Left colon (tissue), 2 donors: Measurements from ENCODE around the gene MIB2. TPM values are rescaled to one million over a fixed set of nuclear protein-coding genes. Genes with fewer than 3 reads are reported as not detected.
A peak's percentile ranks its signal among the peaks of the same experiment; 100 is the strongest.
"Not testable (repeated sequence)": the region's sequence is repeated elsewhere in the genome, so short reads cannot be mapped to it uniquely, and the experiment has no call there.

Experiments used
- ATAC-seq: fragments of 200-7000 bp; cut with Tn5 transposase; one replicate; pipeline ENCODE4 v1.9.1; 2020; ENCODE audit warnings: mild to moderate bottlenecking, moderate library complexity
- DNase-seq, 2 donors: peaks; one replicate each; pipeline ENCODE4 v3.0.0-alpha.2; 2020
- intact Hi-C, 2 donors: fragments of 100-400 bp; cut with DNase I in 1 of 2; cut with micrococcal nuclease in 1 of 2; formaldehyde crosslinking; loops; one replicate each; pipeline versions ENCODE4 v1.11.2 to v1.14.0; 2022; cut with DNase I, micrococcal nuclease
- total RNA-seq, 2 donors: library from RNA; stranded (reverse); fragmentation: NEBNext Ultra II Directional; extraction: Animal tissue kit (Norgen Biotek cat#: 25700); gene quantifications; one replicate each; pipeline ENCODE4 v1.2.1, GENCODE V29; 2021
- donor health status: DM: no; HTN: no; CAD: no.
- donor health status: DM: yes; HTN: yes; CAD: no.

MIB2 gene
- total RNA-seq, 2 donors from 2014 or later: 84.8 to 86.1 TPM

DNA sequence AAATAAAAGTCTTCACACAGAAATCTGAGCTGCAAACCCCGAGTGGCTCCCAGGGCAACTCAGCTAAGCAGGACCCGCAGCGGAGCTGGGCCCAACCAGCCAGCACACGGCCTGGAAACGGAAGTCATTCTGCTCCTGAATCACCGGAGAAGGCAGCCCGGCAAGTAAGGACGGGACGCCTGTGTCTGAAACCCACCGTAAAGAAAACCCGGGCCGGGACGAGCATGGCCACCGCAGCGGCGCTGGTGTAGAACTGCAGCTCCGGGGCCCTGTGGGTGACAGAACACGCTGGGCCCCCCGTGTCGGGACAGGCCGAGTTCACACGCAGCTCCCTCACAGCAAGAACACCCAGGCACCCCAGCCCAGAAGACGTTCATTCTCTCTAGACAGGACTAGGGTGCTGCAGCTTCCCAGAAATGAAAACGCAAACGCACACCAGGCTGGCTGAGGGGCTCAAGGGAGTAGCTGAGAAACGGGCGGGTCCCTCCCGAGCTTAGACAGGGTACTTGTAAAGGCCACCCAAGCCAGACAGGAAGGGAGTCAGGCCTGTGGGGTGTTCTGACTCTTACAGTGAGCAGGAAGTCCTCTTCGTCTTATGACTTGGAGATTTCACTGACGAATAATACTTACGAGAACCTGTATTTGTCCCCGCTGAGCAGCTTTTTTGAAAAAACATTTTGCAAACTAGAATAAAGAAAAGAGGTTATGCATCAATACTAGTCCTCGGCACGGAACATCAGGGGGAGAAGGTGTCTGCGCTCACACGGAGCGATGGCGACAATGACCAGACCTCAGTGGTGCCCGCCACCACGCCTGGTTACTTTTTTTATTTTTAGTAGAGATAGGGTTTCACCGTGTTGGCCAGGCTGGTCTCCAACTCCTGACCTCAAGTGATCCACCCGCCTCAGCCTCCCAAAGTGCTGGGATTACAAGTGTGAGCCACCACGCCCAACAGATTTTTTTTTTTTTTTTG lies 54.5 kb downstream of the MIB2 start:
- peak in 1 of 2 donors; percentile 19 for DNase-seq
- no peak for ATAC-seq
- intact Hi-C loops: loop anchor here in 1 of 2 donors (5.0 kb wide), 1 partner anchor 58 kb away; no protein-coding TSS in a partner anchor

DNA sequence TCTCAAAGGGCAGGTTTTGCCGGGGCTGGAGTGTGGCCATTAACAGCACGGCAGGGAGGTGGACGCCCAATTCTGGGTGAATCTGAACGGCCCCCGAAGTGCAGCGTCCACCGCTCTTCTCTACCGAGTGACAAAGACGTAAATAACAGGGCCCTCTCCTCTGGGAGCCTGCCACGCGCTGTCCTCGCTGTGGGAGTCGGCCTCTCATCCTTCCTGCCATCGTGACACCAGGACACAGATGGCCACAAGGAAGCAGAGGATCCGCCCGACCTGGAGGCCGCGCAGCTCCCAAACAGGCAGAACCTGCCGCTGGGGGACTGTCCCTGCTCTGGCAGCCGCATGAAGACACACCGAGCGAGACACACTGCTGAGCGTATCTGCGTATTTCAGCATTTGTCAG lies 55.6 kb downstream of the MIB2 start:
- intact Hi-C loops: no loop called here
- ATAC-seq: no peak
- DNase-seq: peak in 1 of 2 donors; percentile 19

DNA sequence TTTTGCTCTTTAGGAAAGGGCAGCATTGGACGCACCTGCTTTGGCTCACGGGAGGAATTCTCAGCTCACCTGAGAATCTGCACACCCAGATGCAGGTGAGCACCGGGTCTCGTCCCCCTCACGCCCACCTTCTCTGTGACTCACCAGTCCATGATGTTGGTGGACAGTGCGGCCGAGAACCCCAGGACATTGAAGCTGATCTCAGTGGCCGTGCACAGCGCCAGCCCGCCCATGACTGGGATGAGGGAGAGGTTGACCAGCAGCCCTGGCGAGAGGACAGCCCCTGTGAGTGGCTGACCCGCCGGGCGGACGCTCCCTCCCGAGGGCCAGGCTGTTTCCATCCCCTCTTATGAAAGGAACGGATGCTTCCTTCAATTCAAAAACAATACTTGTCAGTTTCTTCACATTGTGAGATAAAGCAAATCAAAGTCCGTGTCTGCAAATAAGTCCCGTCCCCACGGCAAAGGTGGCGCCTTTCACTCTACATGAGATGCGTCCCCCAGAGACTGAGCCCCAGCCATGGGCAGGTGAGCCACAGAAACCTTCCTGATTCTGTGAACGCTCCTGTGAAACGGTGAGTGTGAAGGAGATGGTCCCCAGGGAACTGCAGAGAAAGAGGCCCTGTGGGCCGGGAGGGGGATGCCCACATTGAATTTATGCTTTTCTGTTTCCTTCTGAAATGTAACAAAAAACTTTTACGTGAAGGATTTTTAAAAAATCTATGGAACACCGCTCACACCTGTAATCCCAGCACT lies 56.2 kb downstream of the MIB2 start:
- intact Hi-C loops: no loop called here
- no peak for ATAC-seq
- DNase-seq: peak in 1 of 2 donors; percentile 19

DNA sequence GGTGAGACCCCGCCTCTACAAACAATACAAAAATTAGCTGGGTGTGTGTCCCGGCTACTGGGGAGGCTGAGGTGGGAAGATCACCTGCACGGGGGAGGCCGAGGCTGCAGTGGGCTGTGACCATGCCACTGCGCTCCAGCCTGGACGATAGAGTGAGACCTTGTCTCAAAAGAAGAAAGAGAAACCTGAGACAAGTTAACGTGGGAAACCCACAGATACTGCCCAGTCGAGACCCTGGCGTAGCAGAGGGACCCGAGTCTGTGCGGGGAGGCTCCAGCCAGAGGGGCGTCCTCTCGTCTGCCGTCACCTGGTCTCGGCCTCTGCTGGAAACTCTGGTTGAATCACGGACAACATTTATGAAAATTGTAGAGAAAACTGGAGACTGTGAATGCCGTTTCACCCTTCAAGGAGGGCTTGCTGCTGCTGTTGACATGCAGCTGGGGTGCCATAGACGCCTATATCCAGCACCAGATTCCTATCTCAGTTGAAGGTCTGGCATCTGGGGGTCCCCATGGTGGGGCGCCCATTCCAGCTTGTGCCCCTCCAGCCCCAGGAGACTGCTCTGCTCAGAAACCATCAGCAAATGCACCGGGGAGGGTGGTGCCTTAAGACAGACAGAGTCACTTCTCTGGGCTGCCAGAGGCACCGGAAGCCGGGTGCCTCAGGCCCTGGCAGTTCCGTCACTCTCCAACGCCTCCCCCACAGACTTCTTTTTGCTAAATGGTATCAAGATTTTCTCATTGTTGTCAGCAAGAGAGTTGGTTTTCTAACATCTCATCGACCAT lies 57.1 kb downstream of the MIB2 start:
- intact Hi-C loops: no loop called here
- ATAC-seq: no peak
- peak in 1 of 2 donors; percentile 11 for DNase-seq

DNA sequence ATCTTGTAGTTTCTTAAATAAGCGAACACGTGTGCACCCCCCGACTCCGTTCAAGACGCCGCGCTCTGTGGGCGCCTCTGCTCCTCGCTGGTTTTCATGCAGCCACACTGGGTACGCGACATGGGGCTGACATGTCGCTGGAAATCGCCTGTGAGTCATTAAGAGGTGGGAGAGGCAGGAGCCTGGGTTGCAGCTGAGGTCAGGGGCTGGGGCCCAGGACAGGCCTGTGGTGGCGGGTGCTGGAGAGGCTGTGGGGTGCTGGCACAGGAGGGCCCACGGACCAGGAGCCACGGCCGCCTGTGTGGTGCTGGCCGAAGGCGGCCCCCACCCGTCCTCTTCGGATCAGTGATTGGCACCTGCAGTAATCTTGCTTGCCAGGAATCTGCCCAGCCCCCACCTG lies 59.5 kb downstream of the MIB2 start:
- DNase-seq, ATAC-seq, intact Hi-C loops: not testable (repeated sequence)

DNA sequence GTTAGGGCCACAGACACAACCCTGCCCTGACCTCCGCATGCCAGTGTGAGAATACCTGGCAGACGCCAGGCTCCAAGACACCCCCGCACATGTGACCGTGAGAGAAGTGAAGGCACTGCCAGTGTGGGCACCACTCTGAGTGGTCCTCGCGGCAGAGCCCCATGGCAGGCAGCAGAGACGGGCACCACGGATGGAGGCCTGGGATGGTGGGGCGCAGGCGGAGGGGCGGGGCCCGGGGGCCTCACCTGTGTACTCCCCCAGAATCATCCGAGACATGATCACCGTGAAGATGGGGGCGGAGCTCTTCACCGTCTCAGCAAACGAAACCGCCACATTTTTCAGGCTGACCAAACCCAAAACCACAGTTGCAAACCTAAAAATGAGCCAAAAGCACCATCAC lies 59.9 kb downstream of the MIB2 start:
- DNase-seq, ATAC-seq, intact Hi-C loops: not testable (repeated sequence)

DNA sequence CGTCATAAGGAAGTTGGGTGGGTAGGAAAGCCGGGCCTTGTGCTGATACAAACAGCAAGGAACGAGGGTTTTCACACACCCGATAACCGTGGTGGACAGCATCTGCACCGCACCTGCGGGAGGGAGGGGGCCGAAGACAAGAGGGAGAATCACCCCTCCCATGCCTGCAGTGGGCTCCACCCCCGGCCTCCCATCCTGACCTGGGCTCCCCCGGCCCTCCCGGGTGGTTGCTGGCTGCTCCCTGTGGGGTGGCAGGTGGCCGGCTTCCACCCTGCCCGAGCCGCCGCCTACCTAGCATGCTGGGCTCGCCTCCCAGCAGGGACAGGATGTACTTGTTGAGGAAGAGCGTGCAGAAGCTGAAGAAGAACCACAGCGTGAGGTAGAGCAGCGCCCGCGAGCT lies 60.8 kb downstream of the MIB2 start:
- peak in 1 of 2 donors; percentile 1 for DNase-seq

DNA sequence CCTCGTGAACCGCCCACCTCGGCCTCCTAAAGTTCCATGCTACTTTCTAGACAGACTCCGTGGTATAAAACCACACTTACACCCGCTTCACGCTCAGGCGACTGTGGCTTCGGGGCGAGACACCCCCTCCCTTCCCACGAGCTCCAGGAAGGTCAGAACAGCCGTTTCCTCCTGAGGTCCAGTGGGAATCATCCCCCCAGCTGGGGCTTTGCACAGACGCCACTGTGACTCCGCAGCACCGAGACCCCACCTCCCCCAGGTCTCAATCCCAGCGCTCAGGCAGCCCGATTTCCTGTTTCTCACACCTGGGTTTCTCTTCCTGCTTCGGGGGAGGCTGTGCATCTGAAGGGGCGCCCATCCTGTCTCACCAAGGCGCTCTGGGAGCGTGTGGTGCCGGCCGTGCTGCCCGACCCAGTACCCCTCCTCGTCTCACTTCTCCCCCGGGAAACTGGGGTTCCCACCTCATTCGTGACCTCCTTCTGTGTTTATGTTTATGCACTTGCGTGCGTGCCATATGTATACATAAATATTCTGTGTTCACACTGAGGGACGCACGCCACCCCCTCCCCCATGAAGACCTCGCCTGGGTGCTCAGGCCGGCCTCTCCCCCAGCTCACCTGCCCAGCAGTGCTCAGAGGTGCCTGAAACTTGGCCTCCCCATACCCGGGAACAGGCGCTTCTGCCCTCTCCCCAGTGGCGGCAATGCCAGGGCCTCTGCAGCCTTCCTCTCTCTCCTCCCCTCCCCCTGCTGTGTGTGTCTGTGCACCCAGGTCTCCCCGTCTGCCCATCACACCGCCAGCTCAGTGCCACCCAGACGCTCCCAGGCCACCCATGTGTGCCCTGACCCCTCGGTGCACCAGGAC lies 62.6 kb downstream of the MIB2 start:
- intact Hi-C loops: no loop called here
- ATAC-seq (peak; percentile 46), DNase-seq (peak; percentile 38 to 41)

More for the DNA sequence above, 60.8 kb downstream of the MIB2 start:
- ATAC-seq, intact Hi-C loops: not testable (repeated sequence)

DNA sequence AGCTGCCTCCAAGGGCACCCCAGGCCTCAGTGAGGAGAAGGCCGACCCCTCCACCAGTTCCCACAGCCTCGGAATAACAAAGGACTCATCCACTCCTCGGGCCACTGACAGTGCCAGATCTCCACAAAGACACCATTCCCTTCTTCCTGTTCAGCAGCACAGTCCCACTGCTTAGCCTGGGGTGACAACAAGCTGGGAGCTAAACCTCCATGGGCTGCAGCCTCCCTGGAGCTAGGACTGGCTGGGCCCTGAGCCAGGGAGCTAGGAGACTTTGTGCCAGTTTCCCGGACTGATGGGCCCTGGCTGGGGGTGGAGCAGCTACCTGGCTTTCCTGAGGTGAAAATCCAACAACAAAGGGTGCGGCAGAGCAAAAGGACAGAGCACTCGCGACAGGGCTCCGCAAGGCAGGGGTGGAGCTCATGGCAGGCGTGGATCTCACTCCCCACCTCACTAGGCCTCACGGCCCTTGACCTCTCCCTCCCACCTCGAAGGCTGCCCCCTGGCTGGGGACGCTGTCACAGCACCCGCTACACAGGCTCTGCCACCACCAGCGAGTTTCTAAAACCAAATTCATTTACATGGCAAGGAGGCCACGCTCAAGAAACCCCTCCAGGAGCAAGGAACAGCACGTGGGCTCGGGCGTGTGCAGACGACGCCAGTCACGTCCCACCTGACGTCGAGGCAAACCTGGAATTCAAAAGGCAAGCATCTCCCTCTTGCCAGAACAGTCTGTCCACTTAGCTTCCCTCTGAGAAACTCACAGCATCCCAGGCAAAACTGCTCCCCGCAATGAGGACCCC lies 63.5 kb downstream of the MIB2 start:
- ATAC-seq (peak; percentile 92), DNase-seq (peak; percentile 87 to 91)
- intact Hi-C loops: no loop called here

Other genes starting within 250 kb of the MIB2 start
- gene AURKAIP1, start 240.3 kb upstream of the MIB2 start, total RNA-seq: 100 to 1,000 TPM; 175 to 212 TPM
- 100 to 1,000 TPM; 115 to 129 TPM for gene CCNL2, start 216.2 kb upstream of the MIB2 start, total RNA-seq
- gene MRPL20, start 208.2 kb upstream of the MIB2 start, total RNA-seq: 10 to 100 TPM; 82.1 to 96.7 TPM
- gene ANKRD65, start 194.2 kb upstream of the MIB2 start, total RNA-seq: 1 to 10 TPM in 1 of 2 donors, under 1 TPM in 1; 0.76 to 2.7 TPM
- 10 to 100 TPM; 40.1 to 81.5 TPM for gene VWA1, start 179.8 kb upstream of the MIB2 start, total RNA-seq
- gene ATAD3C, start 165.8 kb upstream of the MIB2 start, total RNA-seq: under 1 TPM; 0.49 to 0.87 TPM
- 10 to 100 TPM; 15.2 to 16.4 TPM for gene ATAD3B, start 143.7 kb upstream of the MIB2 start, total RNA-seq
- gene ATAD3A, start 103.3 kb upstream of the MIB2 start, total RNA-seq: 10 to 100 TPM; 20.7 to 29.6 TPM
- 1 to 10 TPM in 1 of 2 donors, under 1 TPM in 1; 0.67 to 2.6 TPM for gene TMEM240, start 74.9 kb upstream of the MIB2 start, total RNA-seq
- gene SSU72, start 40.6 kb upstream of the MIB2 start, total RNA-seq: 100 to 1,000 TPM; 118 to 130 TPM
- 1 to 10 TPM; 3.1 to 3.3 TPM for gene FNDC10, start 15.4 kb upstream of the MIB2 start, total RNA-seq
- 1 to 10 TPM; 1.2 to 7.2 TPM for gene MMP23B, start 16.7 kb downstream of the MIB2 start, total RNA-seq
- gene CDK11B, start 43.5 kb downstream of the MIB2 start, total RNA-seq: 10 to 100 TPM; 29.6 to 37.0 TPM
- 10 to 100 TPM; 39.0 to 57.0 TPM for gene SLC35E2B, start 77.3 kb downstream of the MIB2 start, total RNA-seq
- 10 to 100 TPM; 66.4 to 72.3 TPM for gene CDK11A, start 108.9 kb downstream of the MIB2 start, total RNA-seq
- gene NADK, start 163.0 kb downstream of the MIB2 start, total RNA-seq: 100 to 1,000 TPM; 141 to 156 TPM